Tibial nerve (tissue), 4 donors: ENCODE results near the gene DOK6.

ENCODE experiments used
- EP300 ChIP-seq, 2 donors: sonication (generic); formaldehyde crosslinking; IDR thresholded peaks; one replicate each; pipeline ENCODE4 v1.6.1; 2017; ENCODE audit warnings: antibody characterized with exemption in 2 of 2, mild to moderate bottlenecking in 1 of 2
- POLR2A ChIP-seq, 2 donors: fragments of 450-650 bp; IDR thresholded peaks; one replicate each; pipeline ENCODE4 v1.6.1; 2017; ENCODE audit warnings: antibody characterized with exemption in 2 of 2, mild to moderate bottlenecking in 2 of 2, moderate library complexity in 2 of 2
- TF ChIP-seq, protein P1 (sequence below), 5 experiments: fragments of 200-600 bp in 3 of 5; fragments of 450-650 bp in 2 of 5; sonication (generic) in 3 of 5; IDR thresholded peaks; one replicate each; pipeline ENCODE4 v1.5.1; 2016 to 2019; ENCODE audit warnings: antibody characterized with exemption in 5 of 5, mild to moderate bottlenecking in 3 of 5, moderate library complexity in 2 of 5

DNA sequence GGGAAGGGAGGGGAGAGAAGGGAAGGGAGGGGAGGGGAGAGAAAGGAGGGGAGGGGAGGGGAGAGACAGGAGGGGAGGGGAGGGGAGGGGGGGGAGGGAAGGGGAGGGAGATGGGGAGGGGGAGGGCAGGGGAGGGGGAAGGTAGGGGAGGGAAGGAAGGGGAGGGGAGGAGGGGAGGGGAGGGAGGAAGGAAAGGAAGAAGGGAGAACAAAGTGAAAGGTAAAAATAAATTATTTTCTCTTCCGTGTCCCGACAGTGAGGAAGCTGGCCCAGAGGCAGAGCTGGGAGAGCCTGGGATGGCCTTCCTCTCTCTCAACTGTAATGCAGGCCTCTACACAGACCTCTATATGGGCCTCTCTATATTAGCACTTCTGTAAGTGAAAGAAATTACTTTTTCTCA is 493.8 kb downstream of the DOK6 start:
- TF ChIP-seq EP300 (IDR thresholded peaks at IDR 0.05) (no peak), POLR2A (IDR thresholded peaks at IDR 0.05) (no peak)
- TF ChIP-seq, protein P1, sequence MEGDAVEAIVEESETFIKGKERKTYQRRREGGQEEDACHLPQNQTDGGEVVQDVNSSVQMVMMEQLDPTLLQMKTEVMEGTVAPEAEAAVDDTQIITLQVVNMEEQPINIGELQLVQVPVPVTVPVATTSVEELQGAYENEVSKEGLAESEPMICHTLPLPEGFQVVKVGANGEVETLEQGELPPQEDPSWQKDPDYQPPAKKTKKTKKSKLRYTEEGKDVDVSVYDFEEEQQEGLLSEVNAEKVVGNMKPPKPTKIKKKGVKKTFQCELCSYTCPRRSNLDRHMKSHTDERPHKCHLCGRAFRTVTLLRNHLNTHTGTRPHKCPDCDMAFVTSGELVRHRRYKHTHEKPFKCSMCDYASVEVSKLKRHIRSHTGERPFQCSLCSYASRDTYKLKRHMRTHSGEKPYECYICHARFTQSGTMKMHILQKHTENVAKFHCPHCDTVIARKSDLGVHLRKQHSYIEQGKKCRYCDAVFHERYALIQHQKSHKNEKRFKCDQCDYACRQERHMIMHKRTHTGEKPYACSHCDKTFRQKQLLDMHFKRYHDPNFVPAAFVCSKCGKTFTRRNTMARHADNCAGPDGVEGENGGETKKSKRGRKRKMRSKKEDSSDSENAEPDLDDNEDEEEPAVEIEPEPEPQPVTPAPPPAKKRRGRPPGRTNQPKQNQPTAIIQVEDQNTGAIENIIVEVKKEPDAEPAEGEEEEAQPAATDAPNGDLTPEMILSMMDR (IDR thresholded peaks at IDR 0.05) = no peak
